Transverse colon (tissue), 4 donors: Measurements from ENCODE around the gene MPZL3.

ENCODE experiments used
- POLR2A ChIP-seq: fragments of 450-650 bp; IDR thresholded peaks from one replicate; pipeline ENCODE4 v1.6.1; 2016; ENCODE audit warnings: antibody characterized with exemption, mild to moderate bottlenecking, moderate library complexity
- POLR2AphosphoS5 ChIP-seq, 3 donors: sonication (generic); formaldehyde crosslinking; IDR thresholded peaks; one replicate each; pipeline ENCODE4 v1.6.1; 2016; ENCODE audit warnings: antibody characterized with exemption in 3 of 3
- TF ChIP-seq, protein P1 (sequence below), 5 experiments: fragments of 200-600 bp in 3 of 5; fragments of 450-650 bp in 2 of 5; sonication (generic) in 3 of 5; IDR thresholded peaks; 1 replicate in 2 of 5; 2 replicates in 3 of 5; pipeline ENCODE4 v1.5.1; 2016 to 2017; ENCODE audit warnings: antibody characterized with exemption in 5 of 5, inconsistent platforms in 3 of 5, mild to moderate bottlenecking in 2 of 5, moderate library complexity in 1 of 5

DNA sequence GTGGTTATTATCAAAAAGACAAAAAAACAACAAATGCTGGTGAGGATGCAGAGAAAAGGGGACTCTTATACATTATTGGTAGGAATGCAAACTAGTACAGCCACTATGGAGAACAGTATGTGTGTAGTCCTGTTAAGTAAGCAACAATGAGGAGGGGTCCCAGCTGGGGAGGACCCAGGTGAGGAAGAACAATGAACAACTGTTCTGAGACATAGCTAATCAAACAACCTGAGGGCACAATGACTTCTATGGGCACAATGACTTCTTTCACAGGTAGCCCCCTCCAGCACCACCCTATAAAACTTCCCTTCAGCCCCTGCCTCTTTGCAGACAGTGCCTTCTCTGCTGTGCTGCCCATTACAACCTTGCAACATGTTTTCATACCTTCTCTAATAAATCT lies 32.9 kb downstream of the MPZL3 start:
- no peak for TF ChIP-seq POLR2AphosphoS5 (IDR thresholded peaks at IDR 0.05)
- TF ChIP-seq POLR2A: no peak
- TF ChIP-seq, protein P1, sequence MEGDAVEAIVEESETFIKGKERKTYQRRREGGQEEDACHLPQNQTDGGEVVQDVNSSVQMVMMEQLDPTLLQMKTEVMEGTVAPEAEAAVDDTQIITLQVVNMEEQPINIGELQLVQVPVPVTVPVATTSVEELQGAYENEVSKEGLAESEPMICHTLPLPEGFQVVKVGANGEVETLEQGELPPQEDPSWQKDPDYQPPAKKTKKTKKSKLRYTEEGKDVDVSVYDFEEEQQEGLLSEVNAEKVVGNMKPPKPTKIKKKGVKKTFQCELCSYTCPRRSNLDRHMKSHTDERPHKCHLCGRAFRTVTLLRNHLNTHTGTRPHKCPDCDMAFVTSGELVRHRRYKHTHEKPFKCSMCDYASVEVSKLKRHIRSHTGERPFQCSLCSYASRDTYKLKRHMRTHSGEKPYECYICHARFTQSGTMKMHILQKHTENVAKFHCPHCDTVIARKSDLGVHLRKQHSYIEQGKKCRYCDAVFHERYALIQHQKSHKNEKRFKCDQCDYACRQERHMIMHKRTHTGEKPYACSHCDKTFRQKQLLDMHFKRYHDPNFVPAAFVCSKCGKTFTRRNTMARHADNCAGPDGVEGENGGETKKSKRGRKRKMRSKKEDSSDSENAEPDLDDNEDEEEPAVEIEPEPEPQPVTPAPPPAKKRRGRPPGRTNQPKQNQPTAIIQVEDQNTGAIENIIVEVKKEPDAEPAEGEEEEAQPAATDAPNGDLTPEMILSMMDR (IDR thresholded peaks at IDR 0.05): no peak
